A673 (cell line): ENCODE results near the gene RASD2. TPM values are rescaled to one million over a fixed set of nuclear protein-coding genes. Genes with fewer than 3 reads are reported as not detected.

ENCODE experiments used
- BruUV-seq: library from RNA; stranded (reverse); fragments of 400-500 nt; replicated peaks from 2 replicates; lab custom pipeline; 2021; lab: Mats Ljungman, UMichigan
- CTCF ChIA-PET: fragments of 300-600 bp; sonication (Branson Sonifier 250); formaldehyde crosslinking; loops from one replicate; lab custom pipeline; 2022; ENCODE audit warnings: antibody characterized with exemption; lab: Charles Lee
- POLR2A ChIA-PET: fragments of 300-600 bp; sonication (Branson Sonifier 250); formaldehyde crosslinking; loops from one replicate; lab custom pipeline; 2022; ENCODE audit warnings: antibody characterized with exemption; ENCODE audit not compliant: low non-redundant PET; lab: Charles Lee
- DNase-seq: peaks from one replicate; pipeline ENCODE4 v3.0.0-alpha.2; 2015; ENCODE audit warnings: low spot score
- H3K27ac ChIP-seq: fragments of 200-600 bp; sonication (generic); 2 replicates; pipeline ENCODE4 v1.5.1; 2016; ENCODE audit warnings: mixed run types, low read depth, mild to moderate bottlenecking, mixed read lengths, antibody characterized with exemption, low read length; ENCODE audit not compliant: poor library complexity, severe bottlenecking
- H3K27me3 ChIP-seq: fragments of 200-600 bp; sonication (generic); replicated peaks from 2 replicates; pipeline ENCODE4 v1.6.1; 2017; ENCODE audit warnings: mixed run types, low read depth, mild to moderate bottlenecking, mixed read lengths, antibody characterized with exemption, low read length; ENCODE audit not compliant: insufficient read depth, poor library complexity
- H3K36me3 ChIP-seq: fragments of 200-600 bp; sonication (generic); 2 replicates; pipeline ENCODE4 v1.6.1; 2016; ENCODE audit warnings: mixed run types, mild to moderate bottlenecking, mixed read lengths, antibody characterized with exemption, low read length; ENCODE audit not compliant: insufficient read depth, poor library complexity, severe bottlenecking
- H3K4me1 ChIP-seq: fragments of 200-600 bp; sonication (generic); 2 replicates; pipeline ENCODE4 v1.6.1; 2017; ENCODE audit warnings: mixed run types, mild to moderate bottlenecking, mixed read lengths, antibody characterized with exemption, low read length; ENCODE audit not compliant: insufficient read depth, poor library complexity, severe bottlenecking
- H3K4me3 ChIP-seq: fragments of 200-600 bp; sonication (generic); 2 replicates; pipeline ENCODE4 v1.5.1; 2016; ENCODE audit warnings: low read depth, mixed run types, mild to moderate bottlenecking, mixed read lengths, low read length; ENCODE audit not compliant: poor library complexity, severe bottlenecking
- H3K9me3 ChIP-seq: fragments of 200-600 bp; sonication (generic); 2 replicates; pipeline ENCODE4 v1.6.1; 2016; ENCODE audit warnings: mixed run types, low read depth, mild to moderate bottlenecking, mixed read lengths, antibody characterized with exemption, low read length; ENCODE audit not compliant: poor library complexity, severe bottlenecking
- CTCF ChIP-seq: fragments of 300-800, 200-600 bp; sonication (generic); conservative IDR thresholded peaks from 2 replicates; pipeline ENCODE4 v1.5.1; 2017; ENCODE audit warnings: low read depth, mild to moderate bottlenecking, antibody characterized with exemption, low read length, moderate library complexity, mixed read lengths
- EZH2 ChIP-seq: fragments of 200-600 bp; sonication (generic); IDR thresholded peaks from 2 replicates; pipeline ENCODE4 v1.6.1; 2017; ENCODE audit warnings: borderline replicate concordance, low read depth, mild to moderate bottlenecking, mixed read lengths, antibody characterized with exemption, low read length; ENCODE audit not compliant: poor library complexity, severe bottlenecking
- intact Hi-C: fragments of 100-400 bp; cut with micrococcal nuclease; formaldehyde crosslinking; loops from one replicate; pipeline ENCODE4 v1.10.0; 2022; ENCODE audit not compliant: unreplicated experiment
- total RNA-seq: library from RNA; stranded (reverse); gene quantifications from 2 replicates; pipeline ENCODE4 v1.2.3, GENCODE V29; 2021

The RASD2 gene
- total RNA-seq, 1 experiment from 2014 or later = 1.3 TPM

- TF ChIP-seq EZH2 (no peak), CTCF (no peak)
- H3K27me3 ChIP-seq = no peaks in the 10 kb centered on the region
- POLR2A ChIA-PET = no interaction called here
- CTCF ChIA-PET = no interaction called here
- no peaks in the 10 kb centered on the region for H3K9me3 ChIP-seq
- no TSS peak for BruUV-seq
- DNase-seq = no peak
- no peak overlapping the region for H3K27ac ChIP-seq
- H3K4me3 ChIP-seq = no peak overlapping the region
- H3K4me1 ChIP-seq = no peaks in the 10 kb centered on the region
- intact Hi-C loops = no loop called here
- no peaks in the 10 kb centered on the region for H3K36me3 ChIP-seq
Observed at GRCh38 chr22:35598396-35598710, 57.7 kb downstream of the RASD2 start.

DNA sequence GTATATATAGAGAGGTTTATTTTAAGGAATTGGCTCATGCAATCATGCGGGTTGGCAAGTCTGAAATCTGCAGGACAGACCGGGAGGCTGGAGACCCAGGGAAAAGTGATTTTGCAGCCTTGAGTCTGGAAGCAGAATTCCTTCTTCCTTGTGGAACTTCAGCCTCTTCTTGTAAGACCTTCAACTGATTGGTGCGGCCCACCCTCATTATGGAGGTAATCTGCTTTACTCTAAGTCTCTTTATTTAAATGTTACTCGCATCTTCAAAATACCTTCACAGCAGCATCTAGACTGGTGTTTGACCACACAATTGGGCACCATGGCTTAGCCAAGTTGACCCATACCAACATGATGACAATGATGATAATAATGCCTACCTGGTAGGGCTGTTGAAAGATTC is 58.7 kb downstream of the RASD2 start:
- Histone ChIP-seq H3K27ac (no peak overlapping the region), H3K27me3 (no peaks in the 10 kb centered on the region), H3K36me3 (no peaks in the 10 kb centered on the region), H3K4me3 (no peak overlapping the region), H3K4me1 (no peaks in the 10 kb centered on the region), H3K9me3 (no peaks in the 10 kb centered on the region)
- TF ChIP-seq CTCF (no peak), EZH2 (no peak)
- ChIA-PET POLR2A (no interaction called here), CTCF (no interaction called here)
- BruUV-seq = no TSS peak
- intact Hi-C loops = no loop called here
- DNase-seq = no peak

- TF ChIP-seq CTCF = no peak
- no peak for TF ChIP-seq EZH2
- CTCF ChIA-PET = no interaction called here
- no peak for DNase-seq
- intact Hi-C loops = no loop called here
- BruUV-seq = no TSS peak
- H3K4me3 ChIP-seq = no peak overlapping the region
- H3K27ac ChIP-seq = no peak overlapping the region
- no peaks in the 10 kb centered on the region for H3K27me3 ChIP-seq
- no peaks in the 10 kb centered on the region for H3K9me3 ChIP-seq
- H3K4me1 ChIP-seq = no peaks in the 10 kb centered on the region
- POLR2A ChIA-PET = no interaction called here
- no peaks in the 10 kb centered on the region for H3K36me3 ChIP-seq
Observed at GRCh38 chr22:35600476-35600875, 59.8 kb downstream of the RASD2 start.
